ENCODE results near the gene PRDM16. TPM values are rescaled to one million over a fixed set of nuclear protein-coding genes. Genes with fewer than 3 reads are reported as not detected.

The PRDM16 gene
- total and polyA plus RNA-seq, 2 of the 4 experiments (the other 2 are of a cell fraction) = 0.02 TPM; not detected in 1

- no peak overlapping the region for H4K5ac ChIP-seq (ENCODE audit: low read depth, low read length)
- WGBS, 2 experiments (ENCODE audit: extremely low coverage in 2 of 2, insufficient read length in 1 of 2) = 42% methylated on average over 18 of the region's 24 CpGs; no CpG with 5 or more reads in 1 of the 2 experiments
- ChIA-PET POLR2A (ENCODE audit: unreplicated experiment) (no interaction called here), CTCF (no interaction called here)
- H3K9ac ChIP-seq (ENCODE audit: low read depth, low read length) = no peak overlapping the region
- no peaks in the 10 kb centered on the region for H3K4me1 ChIP-seq (ENCODE audit: control insufficient read depth, insufficient read depth, low read length)
- H3K36me3 ChIP-seq (ENCODE audit: control insufficient read depth, insufficient read depth, low read length) = no peaks in the 10 kb centered on the region
- no TSS peak for BruUV-seq (replicated peaks)
- no peak overlapping the region for H4K91ac ChIP-seq (ENCODE audit: insufficient read depth, low read depth, low read length)
- H2AK5ac ChIP-seq (ENCODE audit: low read depth, low read length) = no peak overlapping the region
- H2AK9ac ChIP-seq (replicated peaks; ENCODE audit: low read depth, low read length, poor library complexity) = no peak overlapping the region
- intact Hi-C loops (cut with micrococcal nuclease) (no loop called here), in situ Hi-C loops (cut with MboI; ENCODE audit: low sequenced_read_pairs) (no loop called here), dilution Hi-C loops (cut with HindIII; ENCODE audit: low sequenced_read_pairs, unreplicated experiment) (no loop called here)
- no peaks in the 10 kb centered on the region for H3K9me1 ChIP-seq (ENCODE audit: insufficient read depth, low read length)
- H2BK120ac ChIP-seq (ENCODE audit: low read depth, low read length) = no peak overlapping the region
- H2BK15ac ChIP-seq (ENCODE audit: low read depth, low read length) = no peak overlapping the region
- H3K14ac ChIP-seq (replicated peaks; ENCODE audit: low read depth, low read length) = no peak overlapping the region
- H3K27ac ChIP-seq (ENCODE audit: insufficient read depth, low read length) = no peak overlapping the region
- ATAC-seq (ENCODE audit: low read depth) = no peak
- no peak overlapping the region for H2BK5ac ChIP-seq (ENCODE audit: low read depth, low read length, poor library complexity, severe bottlenecking)
- no peak overlapping the region for H2BK20ac ChIP-seq (ENCODE audit: low read depth, low read length)
- H3K9me3 ChIP-seq (ENCODE audit: control insufficient read depth, insufficient read depth, low read length) = peaks cover 1% of the 10 kb centered on the region; the same call in 1 of the 2 replicates
- no peak overlapping the region for H2AFZ ChIP-seq (replicated peaks; ENCODE audit: low read length, poor library complexity)
- DNase-seq = no peak
- no peak overlapping the region for H3K4me3 ChIP-seq (ENCODE audit: insufficient read depth, low read depth, low read length)
- no peak for TF ChIP-seq RAD21 (IDR thresholded peaks at IDR 0.05; ENCODE audit: low read length)
- no peak for TF ChIP-seq USF2 (IDR thresholded peaks at IDR 0.05; ENCODE audit: low read depth, low read length)
- TF ChIP-seq MAZ (IDR thresholded peaks at IDR 0.05; ENCODE audit: borderline replicate concordance, low read depth, low read length) = no peak
- TF ChIP-seq NFE2L2 (IDR thresholded peaks at IDR 0.05; ENCODE audit: low read depth, low read length) = no peak
- TF ChIP-seq FOS (IDR thresholded peaks at IDR 0.05; ENCODE audit: low read depth, low read length) = no peak
- TF ChIP-seq RFX5 (IDR thresholded peaks at IDR 0.05; ENCODE audit: low read depth, low read length) = no peak
- TF ChIP-seq BHLHE40 (IDR thresholded peaks at IDR 0.05; ENCODE audit: low read depth, low read length) = no peak
- TF ChIP-seq RCOR1 (IDR thresholded peaks at IDR 0.05; ENCODE audit: insufficient replicate concordance, low read length) = no peak
- TF ChIP-seq SMC3 (IDR thresholded peaks at IDR 0.05; ENCODE audit: low read depth, low read length) = no peak
- TF ChIP-seq CTCF (conservative IDR thresholded peaks at IDR 0.05; ENCODE audit: low read depth, low read length) = no peak
- no peak for TF ChIP-seq MAFK (IDR thresholded peaks at IDR 0.05; ENCODE audit: low read depth, low read length)
- no peaks in the 10 kb centered on the region for H3K79me1 ChIP-seq (ENCODE audit: low read depth in 1 of 2, low read length in 2 of 2)
- no peak overlapping the region for H4K8ac ChIP-seq (ENCODE audit: low read depth in 2 of 2, low read length in 2 of 2)
- H3K27me3 ChIP-seq (ENCODE audit: control insufficient read depth, insufficient read depth, low read length) = no peaks in the 10 kb centered on the region; the same call in 1 of the 2 replicates
- H4K20me1 ChIP-seq (ENCODE audit: insufficient read depth, low read length) = no peaks in the 10 kb centered on the region
- no peak overlapping the region for H3K4me2 ChIP-seq (ENCODE audit: low read depth, low read length)
- H3K4ac ChIP-seq (ENCODE audit: low read depth, low read length) = no peak overlapping the region
- H3K23ac ChIP-seq (ENCODE audit: low read depth, low read length) = no peak overlapping the region
- no peak overlapping the region for H3K56ac ChIP-seq (ENCODE audit: extremely low read depth, insufficient read depth, low read length)
- no peak overlapping the region for H3K18ac ChIP-seq (ENCODE audit: low read depth, low read length)
These were observed 152.4 kb downstream of the PRDM16 start for GRCh38 chr1:3221112-3222041.
